ENCODE results near the gene FRMD1. TPM values are rescaled to one million over a fixed set of nuclear protein-coding genes. Genes with fewer than 3 reads are reported as not detected.

Gene FRMD1
- total RNA-seq, 1 donor from 2014 or later: not detected

- Mint-ChIP-seq H3K9me3 (peaks cover 11% of the 10 kb centered on the region), H3K36me3 (no peaks in the 10 kb centered on the region), H3K4me1 (peaks cover under 1% of the 10 kb centered on the region), H3K27ac (no peak overlapping the region), H3K4me3 (no peak overlapping the region), H3K27me3 (ENCODE audit: insufficient read depth, low read depth) (no peaks in the 10 kb centered on the region)
- Histone ChIP-seq H3K4me1 (peaks cover 1% of the 10 kb centered on the region), H3K9ac (no peak overlapping the region), H3K4me2 (no peak overlapping the region), H2AFZ (replicated peaks) (no peak overlapping the region), H3K36me3 (no peaks in the 10 kb centered on the region), H3K9me3 (ENCODE audit: low read depth) (no peaks in the 10 kb centered on the region), H3K27me3 (no peaks in the 10 kb centered on the region), H4K20me1 (ENCODE audit: low read depth) (no peaks in the 10 kb centered on the region), H3F3A (ENCODE audit: low read depth) (no peaks in the 10 kb centered on the region), H3K4me3 (no peak overlapping the region), H3K79me2 (ENCODE audit: low read depth) (no peaks in the 10 kb centered on the region), H3K27ac (no peak overlapping the region)
- no peak for DNase-seq (ENCODE audit: low spot score)
- TF ChIP-seq EZH2phosphoT487 (IDR thresholded peaks at IDR 0.05): no peak
- TF ChIP-seq CTCF (IDR thresholded peaks at IDR 0.05): no peak
- TF ChIP-seq EZH2 (IDR thresholded peaks at IDR 0.05): no peak
Measured at GRCh38 chr6:168021581-168021980, 57.4 kb downstream of the FRMD1 start.

- Histone ChIP-seq H3K4me3 (no peak overlapping the region), H3F3A (ENCODE audit: low read depth) (no peaks in the 10 kb centered on the region), H3K4me1 (peaks cover 5% of the 10 kb centered on the region), H2AFZ (replicated peaks) (no peak overlapping the region), H3K79me2 (ENCODE audit: low read depth) (no peaks in the 10 kb centered on the region), H3K27ac (no peak overlapping the region), H3K36me3 (no peaks in the 10 kb centered on the region), H4K20me1 (ENCODE audit: low read depth) (no peaks in the 10 kb centered on the region), H3K9me3 (ENCODE audit: low read depth) (no peaks in the 10 kb centered on the region), H3K9ac (no peak overlapping the region), H3K27me3 (no peaks in the 10 kb centered on the region), H3K4me2 (no peak overlapping the region)
- Mint-ChIP-seq H3K4me1 (peaks cover 3% of the 10 kb centered on the region), H3K9me3 (peaks cover 17% of the 10 kb centered on the region), H3K36me3 (no peaks in the 10 kb centered on the region), H3K27ac (no peak overlapping the region), H3K4me3 (no peak overlapping the region), H3K27me3 (ENCODE audit: insufficient read depth, low read depth) (peaks cover 2% of the 10 kb centered on the region)
- TF ChIP-seq CTCF (IDR thresholded peaks at IDR 0.05) (no peak), EZH2phosphoT487 (IDR thresholded peaks at IDR 0.05) (no peak), EZH2 (IDR thresholded peaks at IDR 0.05) (no peak)
- DNase-seq (ENCODE audit: low spot score): no peak
Measured at GRCh38 chr6:168020242-168020641, 58.8 kb downstream of the FRMD1 start.

- Histone ChIP-seq H3F3A (ENCODE audit: low read depth) (no peaks in the 10 kb centered on the region), H2AFZ (replicated peaks) (no peak overlapping the region), H4K20me1 (ENCODE audit: low read depth) (no peaks in the 10 kb centered on the region), H3K27me3 (no peaks in the 10 kb centered on the region), H3K27ac (no peak overlapping the region), H3K79me2 (ENCODE audit: low read depth) (no peaks in the 10 kb centered on the region), H3K4me3 (no peak overlapping the region), H3K9ac (no peak overlapping the region), H3K9me3 (ENCODE audit: low read depth) (no peaks in the 10 kb centered on the region), H3K4me1 (peaks cover 5% of the 10 kb centered on the region), H3K4me2 (no peak overlapping the region), H3K36me3 (no peaks in the 10 kb centered on the region)
- no peak for DNase-seq (ENCODE audit: low spot score)
- peaks cover 18% of the 10 kb centered on the region for H3K9me3 Mint-ChIP-seq
- peaks cover 3% of the 10 kb centered on the region for H3K4me1 Mint-ChIP-seq
- no peak overlapping the region for H3K4me3 Mint-ChIP-seq
- H3K27ac Mint-ChIP-seq: no peak overlapping the region
- peaks cover 2% of the 10 kb centered on the region for H3K27me3 Mint-ChIP-seq (ENCODE audit: insufficient read depth, low read depth)
- H3K36me3 Mint-ChIP-seq: no peaks in the 10 kb centered on the region
- TF ChIP-seq CTCF (IDR thresholded peaks at IDR 0.05) (no peak), EZH2 (IDR thresholded peaks at IDR 0.05) (no peak), EZH2phosphoT487 (IDR thresholded peaks at IDR 0.05) (no peak)
Measured at GRCh38 chr6:168018664-168019063, 60.3 kb downstream of the FRMD1 start.

Data from neural progenitor cell (in vitro differentiated cells).